HG03571 (cell line): ENCODE data around the gene TRIM67.

Source experiments
- ATAC-seq: cut with Tn5 transposase; IDR thresholded peaks from one replicate; pipeline ENCODE4 v1.9.1; 2021; ENCODE audit not compliant: unreplicated experiment

Gene TRIM67

GRCh38 chr1:231232870-231233734 is 71.2 kb downstream of the TRIM67 start:
- peak; percentile 83 for ATAC-seq

- ATAC-seq: no peak
These were observed 72.0 kb downstream of the TRIM67 start for GRCh38 chr1:231233735-231234417.

- no peak for ATAC-seq
These were observed 72.6 kb downstream of the TRIM67 start for GRCh38 chr1:231234506-231234905.

GRCh38 chr1:231235526-231236207 is 73.8 kb downstream of the TRIM67 start:
- no peak for ATAC-seq

- no peak for ATAC-seq
These were observed 74.3 kb downstream of the TRIM67 start for GRCh38 chr1:231236208-231236591.

GRCh38 chr1:231236938-231237337 is 75.1 kb downstream of the TRIM67 start:
- ATAC-seq: no peak

- no peak for ATAC-seq
These were observed 76.4 kb downstream of the TRIM67 start for GRCh38 chr1:231238298-231238697.

GRCh38 chr1:231240531-231240882 is 78.6 kb downstream of the TRIM67 start:
- no peak for ATAC-seq

GRCh38 chr1:231240883-231241735 is 79.3 kb downstream of the TRIM67 start, which contains the start of gene GNPAT:
Gene GNPAT, plus strand, starts transcription at chr1:231241212. Its CDS starts 167 bp downstream, at chr1:231241379.
- ATAC-seq: peak; percentile 96

- ATAC-seq: peak; percentile 21
These were observed 79.9 kb downstream of the TRIM67 start for GRCh38 chr1:231241750-231242149.

GRCh38 chr1:231242516-231243198 is 80.8 kb downstream of the TRIM67 start:
- no peak for ATAC-seq

GRCh38 chr1:231248778-231249177 is 86.9 kb downstream of the TRIM67 start:
- ATAC-seq: no peak

- ATAC-seq: no peak
These were observed 90.5 kb downstream of the TRIM67 start for GRCh38 chr1:231252336-231252735.

GRCh38 chr1:231260351-231260750 is 98.5 kb downstream of the TRIM67 start:
- ATAC-seq: no peak

GRCh38 chr1:231264642-231265041 is 102.8 kb downstream of the TRIM67 start:
- ATAC-seq: no peak

- ATAC-seq: no peak
These were observed 103.5 kb downstream of the TRIM67 start for GRCh38 chr1:231265379-231265778.

GRCh38 chr1:231266811-231267322 is 105.0 kb downstream of the TRIM67 start:
- no peak for ATAC-seq
